GM18519 (cell line): ENCODE results near the gene DERL2.

Source experiments
- ATAC-seq: cut with Tn5 transposase; IDR thresholded peaks from one replicate; pipeline ENCODE4 v1.9.1; 2021; ENCODE audit warnings: mild to moderate bottlenecking, moderate library complexity; ENCODE audit not compliant: unreplicated experiment, low FRiP score

DERL2 gene

DNA sequence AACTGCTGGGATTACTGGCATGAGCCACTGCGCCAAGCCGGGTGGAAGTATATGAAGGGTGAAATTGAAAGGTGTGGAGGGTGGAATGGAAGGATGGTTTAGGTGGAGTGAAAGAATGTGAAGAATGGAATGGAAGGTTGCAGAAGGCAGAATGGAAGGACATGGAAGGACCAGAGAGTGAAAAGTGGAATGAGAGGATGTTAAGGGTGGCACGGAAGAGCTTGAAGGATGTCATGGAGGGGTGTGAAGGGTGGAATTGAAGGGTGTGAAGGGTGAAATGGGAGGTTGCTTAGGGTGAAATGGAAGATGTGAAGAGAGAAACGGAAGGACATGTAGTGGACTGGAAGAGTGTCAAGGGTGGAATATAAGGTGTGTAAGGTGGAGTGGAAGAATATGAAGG, 16.6 kb upstream of the DERL2 start:
- no peak for ATAC-seq

DNA sequence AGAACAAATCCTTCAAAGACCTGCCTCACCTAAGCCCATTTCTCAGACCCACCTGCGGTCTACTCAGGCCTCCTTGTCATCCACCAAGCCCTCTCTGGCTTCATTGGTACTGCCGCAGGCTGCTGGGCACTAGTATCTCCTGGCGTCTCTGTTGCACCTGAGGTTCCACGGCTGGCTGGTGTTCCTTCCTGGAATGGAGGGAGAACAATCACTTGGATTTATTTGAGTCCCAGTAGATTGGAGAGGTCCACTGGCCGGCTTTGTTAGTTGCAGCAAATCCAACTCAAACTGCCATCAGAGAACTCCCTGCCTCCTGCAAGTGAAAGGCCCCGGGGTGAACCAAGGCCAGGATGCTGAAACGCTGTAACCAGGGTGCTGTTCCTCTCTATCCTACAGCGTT, 15.7 kb upstream of the DERL2 start:
- ATAC-seq, result no peak

DNA sequence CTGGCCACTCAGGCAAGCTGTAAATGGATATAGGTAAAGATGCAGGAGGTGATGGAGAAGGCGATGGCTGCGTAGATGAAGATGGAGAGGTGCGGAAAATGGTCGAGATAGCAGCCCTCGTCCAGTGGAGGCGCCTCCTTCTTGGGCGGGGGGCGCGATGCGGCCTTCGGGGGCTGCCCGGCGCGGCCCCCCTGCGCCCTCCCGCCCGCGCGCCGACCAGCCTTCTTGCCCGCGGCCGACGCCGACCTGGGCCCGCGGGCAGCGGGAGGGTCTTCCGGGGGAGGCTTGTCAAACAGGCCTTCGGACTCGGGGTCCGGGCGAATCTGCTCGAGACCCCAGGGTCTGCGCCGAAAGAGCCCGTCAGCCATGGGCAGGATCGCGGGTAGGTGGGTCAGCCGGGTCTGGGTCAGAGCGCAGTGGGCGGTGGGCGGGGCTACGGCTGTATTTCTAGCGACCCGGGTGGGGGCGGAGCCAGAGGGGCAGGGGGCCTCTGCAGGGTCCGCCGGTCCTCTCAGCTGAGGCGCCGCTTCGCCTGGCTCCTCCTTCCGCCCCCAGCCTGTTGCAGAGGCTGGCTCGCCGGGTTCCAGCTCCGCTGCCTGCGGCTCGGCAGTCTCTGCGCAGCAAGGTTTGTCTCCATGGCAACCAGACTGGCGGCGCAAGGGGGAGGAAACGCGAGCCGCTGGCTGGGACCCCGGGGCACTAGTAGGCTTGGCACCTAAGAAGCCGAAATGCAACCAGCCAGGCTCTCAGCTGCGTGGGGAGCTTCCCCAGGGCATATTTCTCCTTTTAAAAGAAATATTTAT, 14.8 kb upstream of the DERL2 start:
- no peak for ATAC-seq

DNA sequence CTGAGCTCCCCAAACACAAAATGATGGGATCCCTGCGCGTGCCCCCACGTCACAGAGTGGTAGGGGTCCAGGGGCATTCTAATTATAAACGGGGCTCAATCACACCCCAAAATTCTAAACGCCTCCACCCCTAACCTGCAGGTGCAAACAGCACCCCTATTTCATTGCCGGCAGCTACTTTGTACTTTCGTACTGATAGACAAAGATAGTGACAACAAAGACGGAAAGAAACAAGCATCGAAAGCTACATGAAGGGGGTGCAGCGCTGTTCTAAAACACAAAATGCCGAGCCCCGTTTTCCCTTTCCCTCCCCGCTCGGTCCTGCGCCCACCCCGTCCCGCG, 14.2 kb upstream of the DERL2 start:
- no peak for ATAC-seq

DNA sequence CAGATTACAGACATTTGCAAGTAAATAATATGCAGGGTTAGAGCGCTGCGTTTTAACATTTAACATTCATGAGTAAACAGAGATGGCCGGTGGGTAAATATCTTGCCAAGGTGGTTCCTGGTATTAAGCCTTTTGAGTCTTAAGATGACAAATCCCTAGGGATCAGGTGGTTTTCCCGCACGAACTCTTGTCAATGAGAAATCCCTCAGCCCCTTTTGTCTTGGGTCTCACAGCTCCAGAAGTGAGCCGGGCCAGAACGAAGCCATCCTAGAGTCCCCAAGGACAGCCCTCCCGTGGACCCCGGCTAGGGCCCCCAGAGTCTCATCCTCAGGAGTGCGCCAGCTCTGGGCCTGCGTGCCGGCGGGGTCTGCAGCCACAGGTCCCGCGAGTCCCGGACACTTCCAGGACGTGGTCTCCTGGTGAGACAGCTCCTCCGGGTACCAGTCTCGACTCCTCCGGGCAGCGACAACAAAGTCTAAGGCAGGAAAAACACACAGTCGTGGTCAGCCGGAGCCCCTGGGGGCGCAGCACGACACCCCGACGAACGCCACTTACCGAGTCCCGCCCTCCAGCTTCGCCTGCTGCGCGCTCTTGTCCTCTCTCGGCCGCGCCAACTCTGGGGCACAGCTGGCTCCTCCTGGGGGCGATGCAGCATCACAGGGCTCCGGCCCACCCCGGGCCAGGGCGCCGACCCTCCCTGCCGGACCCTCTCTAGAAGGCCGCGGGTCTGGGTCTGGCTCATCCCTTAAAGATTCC, 13.7 kb upstream of the DERL2 start:
- no peak for ATAC-seq

DNA sequence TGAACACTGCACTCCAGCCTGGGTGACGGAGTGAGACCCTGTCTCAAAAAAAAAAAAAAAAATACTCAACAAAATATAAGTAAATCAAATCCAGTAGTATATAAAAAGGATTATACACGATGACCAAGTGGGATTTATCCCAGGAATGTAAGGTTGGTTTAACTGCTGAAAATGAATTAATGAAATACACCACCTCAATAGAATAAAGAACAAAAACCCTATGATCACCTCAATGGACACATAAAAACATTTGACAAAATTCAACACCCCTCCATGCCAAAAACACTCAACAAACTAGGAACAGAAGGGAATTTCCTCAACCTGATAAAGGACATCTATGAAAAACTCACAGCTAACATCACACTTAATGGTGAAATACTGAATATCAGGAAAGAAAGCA, 7.0 kb upstream of the DERL2 start:
- ATAC-seq, result no peak

DNA sequence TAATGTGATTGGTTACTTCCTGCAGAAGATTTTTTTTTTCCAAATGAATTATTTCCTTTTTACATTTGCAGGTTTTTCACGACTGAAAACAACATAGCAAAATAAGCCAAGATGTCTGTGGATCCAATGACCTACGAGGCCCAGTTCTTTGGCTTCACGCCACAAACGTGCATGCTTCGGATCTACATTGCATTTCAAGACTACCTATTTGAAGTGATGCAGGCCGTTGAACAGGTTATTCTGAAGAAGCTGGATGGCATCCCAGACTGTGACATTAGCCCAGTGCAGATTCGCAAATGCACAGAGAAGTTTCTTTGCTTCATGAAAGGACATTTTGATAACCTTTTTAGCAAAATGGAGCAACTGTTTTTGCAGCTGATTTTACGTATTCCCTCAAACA, 2.8 kb upstream of the DERL2 start:
- no peak for ATAC-seq

DNA sequence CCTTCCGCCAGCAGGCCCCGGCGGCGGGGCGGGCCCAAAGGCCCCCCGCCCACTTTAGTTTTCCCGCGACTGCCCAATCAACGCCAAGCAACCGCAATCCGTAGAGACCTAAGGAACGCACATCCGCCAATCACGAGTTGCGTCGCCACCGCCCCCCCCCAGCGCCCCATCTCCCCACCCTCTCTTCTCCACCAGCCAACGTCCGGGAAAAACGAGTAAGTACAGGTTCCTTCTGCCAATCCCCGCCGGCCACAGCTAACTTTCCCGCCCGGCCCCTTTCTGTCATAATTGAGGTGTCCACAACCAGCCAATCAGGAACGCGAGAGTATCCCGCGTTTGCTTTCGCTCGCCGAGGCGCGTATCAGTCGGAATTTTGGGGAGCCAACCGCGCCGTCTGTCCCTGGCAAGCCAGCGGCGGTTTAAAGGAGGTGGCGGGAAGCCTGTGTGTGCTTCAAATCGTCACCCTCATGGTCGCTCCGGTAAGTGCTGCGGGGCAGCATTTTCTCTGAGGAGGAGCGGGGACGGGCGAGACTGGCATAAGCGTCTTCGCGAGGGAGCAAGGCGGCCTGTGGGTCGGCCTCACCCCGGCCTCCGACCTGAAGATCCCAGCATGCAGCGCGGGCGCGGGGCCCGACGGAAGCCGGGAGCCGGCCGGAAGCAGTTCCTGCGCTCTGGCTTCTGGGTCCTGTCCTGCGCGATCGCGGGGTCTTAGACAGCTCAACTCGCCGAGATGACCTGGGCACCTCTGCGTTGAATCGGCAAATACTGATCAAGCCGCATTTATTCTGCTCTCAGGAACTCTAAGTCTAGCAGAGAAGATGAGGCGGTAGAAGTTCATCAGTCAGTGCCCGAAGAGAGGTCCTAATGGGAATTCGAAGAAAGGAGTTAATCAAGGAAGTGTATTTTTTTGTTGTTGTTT, 487 bp upstream of the DERL2 start, which contains the start of gene MIS12:
Gene MIS12 (plus strand): TSS at position 361 of the 919 bp plus-strand sequence. CDS start 2,297 bp downstream, outside the sequence.
- peak; percentile 61 for ATAC-seq

DNA sequence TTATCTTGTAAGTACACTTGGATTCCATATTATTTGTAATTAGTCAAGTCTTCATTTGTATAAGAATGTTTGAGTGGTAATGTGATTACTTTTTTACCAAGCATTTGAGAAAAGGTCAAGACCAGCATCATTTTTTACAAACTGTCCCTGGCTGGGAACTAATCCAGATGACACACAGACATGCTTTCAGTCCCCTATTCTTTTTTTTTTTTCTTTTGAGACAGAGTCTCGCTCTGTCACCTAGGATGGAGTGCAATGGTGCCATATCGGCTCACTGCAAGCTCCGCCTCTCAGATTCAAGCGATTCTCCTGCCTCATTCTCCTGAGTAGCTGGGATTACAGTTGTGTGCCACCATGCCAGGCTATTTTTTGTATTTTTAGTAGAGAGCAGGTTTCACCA, 4.5 kb downstream of the DERL2 start:
- no peak for ATAC-seq

DNA sequence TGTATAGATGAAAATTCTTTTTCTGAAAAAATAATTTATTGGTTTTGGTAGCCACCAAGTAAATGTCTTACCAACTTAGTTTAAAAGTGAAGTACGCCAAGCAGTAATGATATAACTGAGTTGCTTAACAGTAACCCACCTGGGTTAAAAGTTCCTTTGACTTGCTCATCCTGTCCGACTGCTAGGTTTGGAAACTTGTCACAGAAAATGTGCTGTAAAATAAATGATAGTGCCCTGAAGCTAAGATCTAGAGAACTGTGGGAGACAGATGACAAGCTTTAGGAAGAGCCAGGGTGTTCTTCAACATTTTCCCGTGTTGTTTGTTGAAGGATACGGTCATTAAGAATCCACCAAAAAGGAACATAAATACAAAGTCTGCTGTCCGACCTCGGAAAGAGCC, 5.0 kb downstream of the DERL2 start:
- ATAC-seq, result no peak

DNA sequence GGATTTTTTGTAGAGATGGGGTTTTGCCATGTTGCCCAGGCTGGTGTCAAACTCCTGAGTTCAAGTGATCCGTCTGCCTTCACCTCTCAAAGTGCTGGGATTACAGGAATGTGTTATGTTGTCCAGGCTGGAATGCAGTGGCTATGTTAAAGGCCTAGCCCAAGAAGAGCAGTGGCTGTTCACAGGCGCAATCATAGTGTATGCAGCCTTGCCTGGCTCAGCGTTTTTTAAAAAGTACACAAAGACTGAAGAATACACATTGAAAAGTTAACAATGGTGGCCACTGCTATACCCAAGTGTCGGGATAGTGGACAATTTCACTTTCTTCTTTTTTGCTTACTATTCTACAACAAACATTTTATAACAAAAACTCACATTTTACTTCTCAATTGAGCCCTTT, 7.0 kb downstream of the DERL2 start:
- no peak for ATAC-seq

DNA sequence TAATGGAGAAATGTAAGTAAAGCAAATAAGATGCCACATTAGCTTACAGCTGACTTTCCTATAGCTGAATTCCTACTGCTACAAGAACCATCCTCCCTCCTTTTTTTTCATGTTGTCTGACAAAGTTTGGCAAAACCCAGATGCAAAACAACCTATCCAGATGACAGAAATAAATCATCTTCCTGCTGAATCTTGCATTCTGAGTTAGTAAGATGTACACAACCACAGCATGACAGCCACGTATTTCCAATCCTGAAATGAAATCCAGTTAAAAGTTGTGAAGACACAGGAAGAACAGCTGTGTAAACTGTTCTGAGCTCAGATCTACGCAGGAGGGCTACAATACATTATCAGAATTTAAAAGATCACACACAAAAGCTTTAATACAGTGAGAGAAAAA, 12.1 kb downstream of the DERL2 start:
- no peak for ATAC-seq

DNA sequence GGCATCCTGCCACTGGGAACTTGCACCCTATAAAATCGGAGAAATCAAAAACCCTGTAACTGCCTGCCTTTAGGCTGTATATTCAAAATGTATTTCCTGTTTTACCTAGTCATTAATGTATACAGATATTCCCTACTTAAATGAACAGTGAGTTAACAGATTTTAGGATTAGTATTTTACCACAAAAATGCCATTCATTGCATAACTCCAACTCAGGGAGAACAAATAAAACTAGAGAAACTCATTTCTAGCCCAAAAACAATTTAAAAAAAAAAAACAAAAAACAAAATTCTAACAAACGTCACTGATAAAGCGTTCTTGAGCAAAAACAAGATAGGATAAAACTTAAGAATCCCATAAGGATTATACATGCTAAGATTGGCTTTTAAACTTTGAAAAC, 13.5 kb downstream of the DERL2 start:
- ATAC-seq, result no peak

DNA sequence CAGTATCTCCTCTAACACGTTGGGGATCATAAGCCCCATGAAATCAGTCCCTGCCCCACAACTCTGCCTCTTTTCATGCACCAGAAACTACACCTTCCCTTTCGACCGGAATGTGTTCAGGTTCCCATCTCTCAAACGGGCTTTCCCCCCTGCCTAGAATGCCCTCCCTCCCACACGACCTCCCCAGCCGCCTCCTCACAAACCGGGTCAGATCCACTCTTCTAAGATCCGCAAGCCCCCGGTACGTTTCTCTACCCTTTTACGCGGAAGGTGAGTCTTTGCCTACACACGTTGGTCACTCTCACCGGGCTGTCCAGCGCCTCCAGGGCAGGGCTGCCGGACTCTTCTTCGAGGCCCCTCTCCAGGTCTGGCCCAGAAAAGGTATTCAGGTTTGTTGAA, 17.9 kb downstream of the DERL2 start:
- no peak for ATAC-seq

DNA sequence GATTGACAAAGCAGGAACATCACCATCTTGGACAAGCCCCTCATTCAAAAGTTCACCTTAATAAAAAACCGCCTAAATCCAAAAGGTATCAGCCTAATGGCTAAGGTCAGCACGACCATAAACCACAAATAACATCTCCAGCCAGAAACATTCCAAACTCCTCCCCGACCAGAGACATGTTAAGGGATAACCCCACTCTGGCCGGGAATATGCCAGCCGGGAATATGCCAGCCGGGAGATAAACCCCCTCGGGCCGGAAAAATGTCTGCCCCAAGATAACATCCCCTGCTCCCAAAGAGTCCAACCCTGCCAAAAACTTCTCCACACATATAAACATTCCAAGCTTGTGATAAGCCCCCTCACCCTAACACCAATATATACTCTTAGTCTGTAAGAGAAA, 18.6 kb downstream of the DERL2 start:
- ATAC-seq, result no peak

DNA sequence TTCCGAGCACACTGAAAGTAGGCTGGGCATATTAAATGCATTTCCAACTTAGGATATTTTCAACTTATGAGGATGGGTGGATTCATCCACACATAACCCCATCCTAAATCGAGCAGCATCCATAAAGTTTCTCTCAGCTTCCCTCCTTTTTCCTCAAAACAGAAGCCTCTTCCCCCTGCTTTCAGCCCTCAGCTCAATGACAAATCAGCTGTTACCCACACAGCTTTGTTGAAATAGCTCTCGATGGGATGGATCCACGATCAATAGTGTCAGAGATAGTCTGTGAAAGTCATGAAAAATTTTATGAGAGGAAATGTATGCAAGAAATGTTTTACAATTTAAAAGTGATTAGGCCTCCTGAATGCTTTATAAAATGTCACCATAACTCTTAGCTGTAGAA, 19.7 kb downstream of the DERL2 start:
- ATAC-seq, result no peak

DNA sequence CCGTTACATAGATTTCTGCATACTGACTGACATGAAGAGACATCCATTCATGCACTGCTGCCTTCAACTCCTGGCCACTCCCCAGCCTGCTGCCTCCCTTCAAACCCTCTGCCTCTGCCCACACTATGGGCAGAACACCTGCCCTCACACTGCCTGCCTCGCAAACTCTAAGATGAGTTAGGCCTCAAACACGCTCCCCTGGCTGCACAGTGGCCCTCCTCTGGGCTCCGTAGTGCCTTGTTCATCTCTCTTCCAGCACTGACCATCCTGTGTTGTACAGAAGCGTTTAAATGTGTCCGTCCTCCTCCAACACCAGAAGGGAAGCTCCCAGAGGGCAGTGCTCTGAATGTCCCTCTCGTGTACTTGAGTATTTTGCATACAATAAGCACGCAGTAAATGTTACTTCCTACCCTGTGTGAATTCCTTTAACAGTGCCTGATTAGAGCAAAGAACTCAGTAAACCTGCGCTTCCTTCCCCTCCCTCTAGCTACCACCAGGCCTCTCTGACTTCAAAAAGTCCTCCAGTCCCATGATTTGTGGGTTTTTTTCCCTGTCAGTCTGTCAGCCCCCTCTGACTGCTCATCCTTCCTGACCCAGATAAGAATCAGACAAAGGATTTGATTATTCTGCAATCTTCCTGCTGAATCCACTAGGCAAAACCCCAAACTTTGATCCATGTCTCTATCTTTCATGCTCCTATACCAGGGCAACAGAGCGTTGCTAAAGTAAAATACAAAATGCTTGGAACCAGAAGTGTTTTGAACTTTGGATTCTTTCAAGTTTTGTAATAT, 21.1 kb downstream of the DERL2 start:
- no peak for ATAC-seq

DNA sequence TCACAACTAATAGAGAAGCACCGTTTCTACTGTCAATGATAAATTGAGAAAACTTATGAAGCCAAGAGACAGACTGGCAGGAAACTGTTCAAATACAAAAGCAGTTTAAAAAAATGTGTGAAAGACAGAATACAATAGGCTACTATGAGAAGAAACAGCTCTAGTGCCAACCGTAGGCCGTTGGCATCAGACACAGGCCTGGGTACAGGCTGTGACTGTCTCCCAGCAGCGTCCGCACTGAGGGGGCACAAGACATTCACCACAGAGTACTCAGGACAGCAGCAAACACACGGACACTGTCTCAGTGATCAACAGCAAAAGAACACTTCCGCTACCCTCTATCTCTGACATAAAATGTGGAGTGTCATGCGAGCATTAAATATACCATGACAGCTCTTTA, 39.2 kb downstream of the DERL2 start:
- no peak for ATAC-seq

DNA sequence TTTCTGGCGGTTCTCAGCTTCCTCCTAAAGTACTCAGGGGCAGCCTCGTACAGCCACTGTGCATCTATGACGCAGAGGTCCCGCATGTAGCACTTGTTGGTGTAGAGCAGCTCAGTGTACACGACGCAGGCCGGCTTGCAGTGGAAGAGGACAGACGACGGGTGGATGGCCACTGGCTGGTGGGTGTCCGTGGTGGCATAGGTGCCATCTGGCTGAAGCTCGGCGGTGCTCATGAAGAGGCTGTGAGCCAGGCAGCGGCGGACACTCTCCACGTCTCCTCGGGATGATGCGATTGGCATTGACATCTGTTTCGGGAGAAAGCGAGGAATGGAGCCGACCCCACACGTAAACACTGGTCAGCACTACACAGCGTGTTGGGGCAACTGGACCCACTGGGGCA, 41.8 kb downstream of the DERL2 start:
- ATAC-seq, result no peak

DNA sequence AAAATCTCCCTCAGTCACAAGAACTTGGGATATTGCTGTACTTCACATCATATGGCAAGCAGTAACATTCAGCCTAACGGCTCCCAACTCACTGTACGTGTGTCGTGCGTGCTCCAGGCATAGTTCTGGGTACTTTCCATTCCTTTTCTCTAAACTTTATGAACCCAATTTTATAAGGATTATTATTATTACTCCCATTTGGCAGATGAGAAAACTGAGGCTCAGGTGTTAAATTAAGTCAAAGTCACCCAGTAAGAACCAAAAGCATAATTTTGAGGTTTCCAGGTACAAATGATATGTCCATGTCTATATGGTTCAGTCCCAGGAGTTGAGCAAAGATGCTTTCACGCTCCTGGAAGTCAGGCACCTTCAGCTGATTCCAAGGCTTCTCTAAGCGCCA, 42.2 kb downstream of the DERL2 start:
- no peak for ATAC-seq
